Lower leg skin (tissue), 4 donors: Measurements from ENCODE around the gene SMARCA2. TPM values are rescaled to one million over a fixed set of nuclear protein-coding genes. Genes with fewer than 3 reads are reported as not detected.

Source experiments
- DNase-seq, 2 donors: peaks; one replicate each; pipeline ENCODE4 v3.0.0-alpha.2; 2019; ENCODE audit warnings: low spot score in 2 of 2
- H3K4me3 ChIP-seq: fragments of 200-600 bp; sonication (generic); 2 replicates; pipeline ENCODE4 v1.5.1; 2017; ENCODE audit warnings: mild to moderate bottlenecking, low read depth; ENCODE audit not compliant: poor library complexity, severe bottlenecking
- CTCF ChIP-seq, 3 donors: fragments of 450-650 bp; IDR thresholded peaks; one replicate each; pipeline ENCODE4 v1.5.1; 2016; ENCODE audit warnings: antibody characterized with exemption in 3 of 3, mild to moderate bottlenecking in 3 of 3, moderate library complexity in 2 of 3
- POLR2A ChIP-seq, 2 donors: fragments of 450-650 bp; IDR thresholded peaks; one replicate each; pipeline ENCODE4 v1.6.1; 2016 to 2017; ENCODE audit warnings: antibody characterized with exemption in 2 of 2, mild to moderate bottlenecking in 1 of 2, moderate library complexity in 1 of 2
- WGBS, 2 donors: methylation state at CpG; one replicate each; pipeline ENCODE4 v1.1.5; 2018; 5-methylcytosine and 5-hydroxymethylcytosine counted together
- intact Hi-C: fragments of 100-400 bp; cut with DNase I; formaldehyde crosslinking; loops from one replicate; pipeline ENCODE4 v1.15.0; 2023; ENCODE audit warnings: low total_unique reads
- total RNA-seq, 4 donors: library from RNA; depleted of rRNA; stranded (reverse); fragments of >200 nt; gene quantifications; one replicate each; pipeline ENCODE4 v1.1.0, GENCODE V29; 2016

Gene SMARCA2
- total RNA-seq, 4 donors from 2014 or later, result 111 to 130 (median 114) TPM

DNA sequence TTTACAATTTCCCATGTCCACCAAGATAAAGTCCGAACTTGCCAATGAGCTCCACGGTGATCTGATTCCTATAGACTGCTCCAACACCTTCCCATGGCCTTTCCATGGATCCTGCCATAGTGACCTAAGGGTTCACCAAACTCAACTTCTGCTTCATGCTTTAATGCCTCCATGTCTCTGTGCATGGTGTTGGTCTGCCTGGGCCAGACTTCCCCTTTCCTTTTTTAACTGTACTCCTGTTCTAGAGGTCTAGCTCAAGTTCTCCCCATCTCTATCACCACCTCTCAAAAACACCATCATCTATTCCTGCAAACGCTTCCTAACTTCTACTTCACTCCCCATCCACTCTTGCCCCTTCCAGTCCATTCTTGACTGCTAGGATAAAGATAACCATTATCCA, 14.8 kb upstream of the SMARCA2 start:
- intact Hi-C loops, result no loop called here
- 96 to 100% methylated on average over 3 of the region's 3 CpGs for WGBS, 2 donors

DNA sequence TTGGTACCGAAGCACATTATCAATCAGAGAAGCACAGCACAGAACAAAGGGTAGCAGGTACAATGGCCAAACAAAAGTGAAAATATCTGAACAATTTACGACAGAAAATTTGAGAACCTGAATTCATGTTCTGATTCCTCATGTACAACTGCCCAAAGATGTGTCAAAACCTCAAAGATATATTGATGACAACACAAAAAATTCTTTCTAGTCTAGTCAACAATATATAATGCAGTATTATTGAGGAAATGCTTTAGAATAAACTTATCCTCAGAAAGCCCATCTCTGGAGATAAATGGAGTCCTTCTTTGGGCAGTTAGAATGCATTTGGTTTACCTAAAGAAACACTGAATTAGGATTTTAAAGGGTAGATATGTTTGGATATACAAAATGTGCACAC, 6.8 kb upstream of the SMARCA2 start:
- H3K4me3 ChIP-seq, result no peak overlapping the region
- no peak for DNase-seq
- 93 to 96% methylated on average over 2 of the region's 2 CpGs for WGBS, 2 donors
- TF ChIP-seq CTCF (IDR thresholded peaks at IDR 0.05) (no peak), POLR2A (IDR thresholded peaks at IDR 0.05) (no peak)
- intact Hi-C loops, result no loop called here

More for the DNA sequence above, 14.8 kb upstream of the SMARCA2 start:
- no peak overlapping the region for H3K4me3 ChIP-seq
- no peak for DNase-seq
- TF ChIP-seq CTCF (IDR thresholded peaks at IDR 0.05), result no peak
- no peak for TF ChIP-seq POLR2A (IDR thresholded peaks at IDR 0.05)

DNA sequence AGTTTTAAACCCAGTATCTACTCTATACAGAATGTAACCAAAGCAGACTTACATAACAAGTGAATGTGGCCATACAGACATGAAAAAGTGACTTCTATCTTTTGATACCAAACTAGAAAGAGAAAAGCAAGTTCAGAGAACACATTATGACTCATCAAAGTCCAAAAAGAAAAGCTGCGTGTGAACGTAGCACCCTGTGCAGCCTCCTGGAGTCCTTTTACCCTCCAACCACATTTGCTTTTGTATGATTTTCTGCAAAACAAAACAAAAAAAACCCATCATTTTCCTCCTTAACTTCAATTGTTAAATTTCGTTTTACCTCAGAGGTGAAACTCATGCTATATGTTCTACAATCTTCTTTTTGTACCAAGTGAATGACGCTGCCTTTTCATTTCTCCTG, 2.8 kb upstream of the SMARCA2 start:
- no peak for DNase-seq
- 84 to 90% methylated on average over 4 of the region's 4 CpGs for WGBS, 2 donors
- TF ChIP-seq POLR2A (IDR thresholded peaks at IDR 0.05), result no peak
- no peak for TF ChIP-seq CTCF (IDR thresholded peaks at IDR 0.05)
- intact Hi-C loops, result no loop called here
- H3K4me3 ChIP-seq, result no peak overlapping the region

DNA sequence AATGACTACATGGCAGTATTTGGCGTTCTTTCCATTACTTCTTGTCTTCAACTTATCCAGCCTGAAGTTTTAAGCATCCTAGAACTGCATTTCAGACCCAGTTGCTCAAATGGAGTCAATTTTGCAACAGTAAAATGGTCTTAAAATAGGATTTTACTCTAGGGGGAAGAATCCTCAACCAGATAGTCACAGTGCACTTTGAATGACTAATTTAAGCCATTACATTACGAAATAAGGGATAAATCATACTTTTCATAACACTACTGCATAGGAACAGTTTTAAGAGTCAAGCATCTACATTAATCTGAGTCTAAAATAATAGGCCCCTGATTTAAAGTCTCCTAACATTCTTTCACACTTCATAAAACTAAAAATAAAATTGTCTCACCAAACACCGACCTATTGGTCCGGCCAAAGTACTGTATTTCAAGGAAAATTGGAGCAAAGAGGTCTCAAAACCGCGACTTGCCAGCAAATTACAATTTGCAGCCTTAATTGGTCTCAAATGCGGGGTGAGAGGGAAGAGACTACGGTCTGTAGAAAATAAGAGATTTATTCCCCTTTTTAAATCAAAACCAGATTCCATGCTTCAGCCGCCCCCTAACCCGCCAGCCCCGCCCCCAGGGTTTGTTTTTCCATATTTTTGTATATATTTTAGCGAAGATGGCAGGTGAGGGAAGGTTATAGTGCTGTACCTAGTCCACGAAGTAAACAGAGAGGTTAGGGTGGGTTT, 1.2 kb upstream of the SMARCA2 start:
- H3K4me3 ChIP-seq, result no peak overlapping the region
- no peak for TF ChIP-seq CTCF (IDR thresholded peaks at IDR 0.05)
- no peak for TF ChIP-seq POLR2A (IDR thresholded peaks at IDR 0.05)
- WGBS, 2 donors, result 12% methylated on average over 13 of the region's 13 CpGs
- intact Hi-C loops, result no loop called here
- no peak for DNase-seq

DNA sequence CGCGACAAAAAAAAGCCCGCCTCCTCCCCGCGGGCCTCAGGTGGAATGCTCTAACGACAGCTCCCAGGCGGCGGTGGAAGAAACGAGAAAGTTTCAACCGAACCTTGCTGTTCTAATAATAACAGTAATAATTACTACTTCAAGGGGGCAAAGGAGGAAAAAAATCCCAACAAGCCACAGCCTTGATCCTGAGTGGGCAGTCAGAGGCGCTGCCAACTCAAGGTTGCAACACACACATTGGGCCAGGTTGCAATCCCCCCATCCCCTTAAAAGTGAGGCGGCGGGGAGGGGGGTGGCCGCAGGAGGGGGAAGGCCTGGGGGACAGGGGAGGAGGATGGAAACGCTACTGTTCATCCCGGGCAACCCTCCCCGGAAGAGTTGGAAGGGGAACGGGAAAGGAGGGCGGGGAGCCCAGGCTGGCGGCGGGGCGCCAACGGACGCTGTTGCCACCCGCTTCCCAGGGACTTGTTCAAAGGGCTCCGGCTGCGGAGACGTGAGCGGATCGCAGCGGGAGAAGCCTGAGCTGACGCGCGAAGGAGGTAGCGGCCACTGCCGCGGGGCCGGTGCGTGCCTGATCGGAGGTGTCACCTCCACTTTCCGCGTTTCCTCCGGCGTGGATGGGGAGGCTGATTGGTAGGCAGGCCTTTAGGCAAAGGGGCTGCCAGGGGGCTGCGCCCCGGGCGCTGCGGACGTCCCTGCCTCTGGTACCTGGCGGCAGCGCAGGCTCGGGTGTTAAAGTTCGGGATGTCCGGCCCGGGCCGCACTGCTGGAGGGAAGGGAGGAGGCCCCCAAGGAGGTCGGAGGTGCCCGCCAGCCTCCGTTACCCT, 647 bp downstream of the SMARCA2 start:
- DNase-seq, result peak; percentile 57 to 93
- 0 to 2% methylated on average over 52 to 59 of the region's 59 CpGs for WGBS, 2 donors
- TF ChIP-seq CTCF (IDR thresholded peaks at IDR 0.05), result no peak
- TF ChIP-seq POLR2A (IDR thresholded peaks at IDR 0.05), result no peak
- intact Hi-C loops, result no loop called here
- peak overlapping the region; percentile 88 for H3K4me3 ChIP-seq
